ENCODE results near the gene BRMS1.

The BRMS1 gene

DNA sequence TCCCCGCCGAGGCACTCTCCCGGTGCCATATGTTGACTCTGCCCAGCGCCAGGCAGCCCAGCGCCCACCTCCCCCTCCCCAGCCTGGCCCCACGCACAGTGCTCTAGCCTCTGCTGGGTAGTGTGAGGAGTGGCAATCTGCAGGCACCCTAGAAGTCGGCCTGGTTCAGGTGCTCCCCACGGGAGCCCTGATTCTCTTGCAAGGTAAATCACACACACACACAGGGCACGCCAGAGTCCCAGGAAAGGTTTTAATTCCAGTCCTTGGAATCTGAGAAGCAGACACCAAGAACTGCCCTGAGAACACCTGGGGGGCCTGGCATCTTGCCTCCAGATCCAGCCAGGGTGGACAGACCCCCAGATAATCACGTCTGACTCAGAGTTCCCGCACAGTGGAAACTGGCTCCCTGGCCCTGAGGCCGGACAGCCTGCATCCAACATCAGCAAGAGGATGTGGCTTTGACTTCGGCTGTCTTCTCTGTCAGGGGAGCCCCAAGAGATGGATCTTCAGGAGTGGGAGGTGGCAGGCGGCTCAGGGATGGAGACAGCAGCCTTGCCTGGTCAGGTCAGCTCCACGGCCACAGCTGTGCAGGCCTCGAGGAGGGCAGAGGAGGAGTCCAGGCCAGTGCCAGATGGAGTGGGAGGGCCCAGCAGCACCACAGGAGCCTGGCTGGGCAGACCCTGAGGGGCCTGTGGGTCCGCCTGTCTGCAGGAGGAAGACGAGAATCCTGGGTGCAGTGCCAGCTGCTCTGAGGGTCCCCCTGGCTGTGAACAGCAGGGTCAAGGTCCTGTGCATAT lies 7.6 kb downstream of the BRMS1 start:
- no peak overlapping the region for H3K4me3 ChIP-seq (ENCODE audit: low read length)
- no peak for DNase-seq (ENCODE audit: low read depth)
- TF ChIP-seq, protein P1, sequence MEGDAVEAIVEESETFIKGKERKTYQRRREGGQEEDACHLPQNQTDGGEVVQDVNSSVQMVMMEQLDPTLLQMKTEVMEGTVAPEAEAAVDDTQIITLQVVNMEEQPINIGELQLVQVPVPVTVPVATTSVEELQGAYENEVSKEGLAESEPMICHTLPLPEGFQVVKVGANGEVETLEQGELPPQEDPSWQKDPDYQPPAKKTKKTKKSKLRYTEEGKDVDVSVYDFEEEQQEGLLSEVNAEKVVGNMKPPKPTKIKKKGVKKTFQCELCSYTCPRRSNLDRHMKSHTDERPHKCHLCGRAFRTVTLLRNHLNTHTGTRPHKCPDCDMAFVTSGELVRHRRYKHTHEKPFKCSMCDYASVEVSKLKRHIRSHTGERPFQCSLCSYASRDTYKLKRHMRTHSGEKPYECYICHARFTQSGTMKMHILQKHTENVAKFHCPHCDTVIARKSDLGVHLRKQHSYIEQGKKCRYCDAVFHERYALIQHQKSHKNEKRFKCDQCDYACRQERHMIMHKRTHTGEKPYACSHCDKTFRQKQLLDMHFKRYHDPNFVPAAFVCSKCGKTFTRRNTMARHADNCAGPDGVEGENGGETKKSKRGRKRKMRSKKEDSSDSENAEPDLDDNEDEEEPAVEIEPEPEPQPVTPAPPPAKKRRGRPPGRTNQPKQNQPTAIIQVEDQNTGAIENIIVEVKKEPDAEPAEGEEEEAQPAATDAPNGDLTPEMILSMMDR (conservative IDR thresholded peaks at IDR 0.05; ENCODE audit: low read depth, low read length), result no peak

GRCh38 chr11:66336234-66337102 lies 8.4 kb downstream of the BRMS1 start, which contains the start of gene RIN1:
TSS of gene RIN1 (minus strand) at chr11:66336434. CDS start at chr11:66336402, 32 bp downstream.
- H3K4me3 ChIP-seq (ENCODE audit: low read length), result peak within 1 kb of the TSS; percentile 56
- peak; percentile 48 for DNase-seq (ENCODE audit: low read depth)
- TF ChIP-seq, protein P1 (conservative IDR thresholded peaks at IDR 0.05; ENCODE audit: low read depth, low read length), result peak; percentile 29

GRCh38 chr11:66335531-66336233 lies 9.2 kb downstream of the BRMS1 start:
- TF ChIP-seq, protein P1 (conservative IDR thresholded peaks at IDR 0.05; ENCODE audit: low read depth, low read length), result no peak
- H3K4me3 ChIP-seq (ENCODE audit: low read length), result peak overlapping the region; percentile 56
- DNase-seq (ENCODE audit: low read depth), result no peak

GRCh38 chr11:66334605-66335442 lies 10.1 kb downstream of the BRMS1 start:
- TF ChIP-seq, protein P1 (conservative IDR thresholded peaks at IDR 0.05; ENCODE audit: low read depth, low read length), result no peak
- peak overlapping the region; percentile 56 for H3K4me3 ChIP-seq (ENCODE audit: low read length)
- DNase-seq (ENCODE audit: low read depth), result no peak

DNA sequence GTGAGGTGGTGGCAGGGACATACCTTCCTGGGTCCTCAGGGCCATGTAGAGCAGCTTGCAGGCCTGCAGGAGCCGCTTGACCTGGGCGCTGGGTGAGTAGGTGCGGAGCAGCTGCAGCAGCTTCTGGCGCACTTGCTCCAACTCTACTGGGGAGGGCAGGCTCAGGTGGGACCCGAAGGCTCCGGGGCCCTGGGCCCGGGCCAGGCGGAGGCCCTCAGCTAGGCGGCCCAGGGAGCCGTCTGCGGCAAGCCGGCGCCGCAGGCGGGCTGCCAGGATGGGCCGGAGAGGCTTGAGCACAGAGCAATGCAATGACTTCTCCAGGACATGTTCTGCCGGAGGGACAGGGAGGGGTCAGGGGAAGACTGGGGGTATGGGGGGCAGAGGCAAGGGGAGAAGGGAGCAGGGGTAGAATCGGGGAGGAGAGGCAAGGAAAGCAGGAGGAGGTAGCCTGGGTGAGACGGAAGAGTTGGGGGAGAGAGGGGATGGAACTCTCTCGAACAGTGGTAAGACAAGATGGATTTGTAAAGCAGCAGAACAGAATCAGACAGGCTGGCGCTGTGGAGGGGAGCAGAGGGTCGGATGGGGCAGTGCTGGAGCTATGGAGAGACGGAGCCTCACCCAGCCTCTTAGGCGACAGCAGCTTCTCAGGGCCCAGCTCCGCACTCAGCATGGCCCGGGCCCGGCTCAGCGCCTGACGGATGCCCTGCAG lies 10.9 kb downstream of the BRMS1 start:
- DNase-seq (ENCODE audit: low read depth), result no peak
- no peak overlapping the region for H3K4me3 ChIP-seq (ENCODE audit: low read length)
- TF ChIP-seq, protein P1 (conservative IDR thresholded peaks at IDR 0.05; ENCODE audit: low read depth, low read length), result no peak
